Activated T-cell treated with anti-CD3 and anti-CD28 coated beads, Interleukin-2, amount 50 U/mL, for 4 hours (primary cell): Measurements from ENCODE around the gene ARL16. TPM values are rescaled to one million over a fixed set of nuclear protein-coding genes. Genes with fewer than 3 reads are reported as not detected.

Source experiments
- ATAC-seq, 2 donors: fragments of 200-7000 bp; cut with Tn5 transposase; one replicate each; pipeline ENCODE4 v1.10.0; 2021
- DNase-seq: peaks from one replicate; pipeline ENCODE4 v3.0.0-alpha.2; 2020
- H3K27me3 Mint-ChIP-seq: one replicate; pipeline ENCODE4 v1.8.0; 2021; ENCODE audit warnings: low read depth, mixed read lengths
- H3K36me3 Mint-ChIP-seq: one replicate; pipeline ENCODE4 v1.8.0; 2022; ENCODE audit warnings: mixed read lengths; ENCODE audit not compliant: insufficient read depth
- H3K4me1 Mint-ChIP-seq: one replicate; pipeline ENCODE4 v1.8.0; 2021; ENCODE audit warnings: low read depth, mixed read lengths
- H3K4me3 Mint-ChIP-seq: one replicate; pipeline ENCODE4 v1.8.0; 2021; ENCODE audit warnings: mild to moderate bottlenecking, moderate library complexity, mixed read lengths
- H3K9me3 Mint-ChIP-seq: one replicate; pipeline ENCODE4 v1.8.0; 2021; ENCODE audit warnings: mixed read lengths
- total RNA-seq, 3 donors: library from RNA; stranded (reverse); gene quantifications; one replicate each; pipeline ENCODE4 v1.2.1, GENCODE V29; 2021

Gene ARL16
- total RNA-seq, 3 donors from 2014 or later = 27.3 to 38.6 (median 27.9) TPM

DNA sequence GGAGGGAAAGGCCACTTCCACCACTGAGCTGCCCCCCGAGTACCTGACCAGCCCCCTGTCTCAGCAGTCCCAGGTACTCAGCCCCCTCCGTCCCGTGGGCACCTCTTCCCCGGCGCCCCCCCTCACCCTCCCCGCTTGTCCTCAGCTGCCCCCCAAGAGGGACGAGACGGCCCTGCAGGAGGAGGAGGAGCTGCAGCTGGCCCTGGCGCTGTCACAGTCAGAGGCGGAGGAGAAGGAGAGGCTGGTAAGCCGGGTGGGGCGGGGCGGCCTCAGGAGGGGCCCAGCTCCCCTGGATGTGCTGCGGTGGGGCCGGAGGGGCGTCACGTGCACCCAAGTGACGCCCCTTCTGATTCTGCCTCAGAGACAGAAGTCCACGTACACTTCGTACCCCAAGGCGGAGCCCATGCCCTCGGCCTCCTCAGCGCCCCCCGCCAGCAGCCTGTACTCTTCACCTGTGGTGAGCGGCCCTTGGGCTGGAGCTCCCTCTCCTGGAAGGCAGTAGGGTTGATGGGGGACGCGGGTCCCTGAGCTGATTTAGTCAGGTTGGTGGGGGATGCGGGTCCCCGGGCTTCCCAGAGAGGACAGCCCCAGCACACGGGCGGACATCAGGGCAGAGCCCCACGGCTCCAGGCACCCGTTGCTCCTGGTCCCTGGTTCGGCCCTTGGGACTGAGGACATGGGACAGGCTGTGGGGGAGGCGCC, 10.1 kb upstream of the ARL16 start:
- Mint-ChIP-seq H3K9me3 (no peaks in the 10 kb centered on the region), H3K27me3 (no peaks in the 10 kb centered on the region), H3K36me3 (peaks cover 30% of the 10 kb centered on the region), H3K4me3 (no peak overlapping the region), H3K4me1 (peaks cover under 1% of the 10 kb centered on the region)
- DNase-seq (no peak), ATAC-seq (peak in 1 of 2 donors; percentile 16)

DNA sequence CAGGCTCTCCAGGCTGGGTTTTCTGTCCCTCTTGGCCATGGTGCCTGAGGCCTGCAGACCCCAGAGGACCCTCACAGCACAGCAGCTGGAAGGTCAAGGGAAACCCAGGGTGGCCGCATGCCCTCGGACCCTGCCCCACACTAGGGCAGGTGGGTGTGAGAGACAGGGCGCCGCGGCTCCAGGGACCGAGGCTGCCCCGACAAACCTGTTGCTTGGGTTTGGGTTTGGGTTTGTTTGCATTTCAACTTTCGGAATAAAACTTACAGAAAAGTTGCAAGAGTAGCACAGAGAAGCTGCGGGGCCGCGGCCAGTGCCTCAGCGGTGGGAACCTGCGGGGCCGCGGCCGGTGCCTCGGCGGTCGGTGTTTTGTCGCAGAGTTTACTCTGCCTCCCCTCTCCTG, 8.0 kb upstream of the ARL16 start:
- Mint-ChIP-seq H3K9me3 (no peaks in the 10 kb centered on the region), H3K27me3 (no peaks in the 10 kb centered on the region), H3K4me1 (peaks cover 4% of the 10 kb centered on the region), H3K4me3 (no peak overlapping the region), H3K36me3 (peaks cover 31% of the 10 kb centered on the region)
- ATAC-seq (no peak), DNase-seq (no peak)

GRCh38 chr17:81691196-81691595, 7.6 kb upstream of the ARL16 start:
- Mint-ChIP-seq H3K27me3 (no peaks in the 10 kb centered on the region), H3K36me3 (peaks cover 31% of the 10 kb centered on the region), H3K4me1 (peaks cover 6% of the 10 kb centered on the region), H3K9me3 (no peaks in the 10 kb centered on the region), H3K4me3 (no peak overlapping the region)
- DNase-seq (no peak), ATAC-seq (no peak)

- Mint-ChIP-seq H3K36me3 (peaks cover 33% of the 10 kb centered on the region), H3K27me3 (no peaks in the 10 kb centered on the region), H3K4me3 (no peak overlapping the region), H3K4me1 (peaks cover 8% of the 10 kb centered on the region), H3K9me3 (no peaks in the 10 kb centered on the region)
- no peak for DNase-seq
- no peak for ATAC-seq
Observed at GRCh38 chr17:81690549-81690948, 7.0 kb upstream of the ARL16 start.

- peaks cover 37% of the 10 kb centered on the region for H3K36me3 Mint-ChIP-seq
Observed at GRCh38 chr17:81690066-81690465, 6.5 kb upstream of the ARL16 start.

GRCh38 chr17:81688616-81689015, 5.0 kb upstream of the ARL16 start:
- Mint-ChIP-seq H3K36me3 (peaks cover 37% of the 10 kb centered on the region), H3K27me3 (no peaks in the 10 kb centered on the region), H3K9me3 (no peaks in the 10 kb centered on the region), H3K4me3 (no peak overlapping the region), H3K4me1 (peaks cover 22% of the 10 kb centered on the region)
- DNase-seq (no peak), ATAC-seq (no peak)

More at GRCh38 chr17:81690066-81690465, 6.5 kb upstream of the ARL16 start:
- H3K4me3 Mint-ChIP-seq = no peak overlapping the region
- no peaks in the 10 kb centered on the region for H3K9me3 Mint-ChIP-seq
- ATAC-seq (no peak), DNase-seq (no peak)
- peaks cover 13% of the 10 kb centered on the region for H3K4me1 Mint-ChIP-seq
- H3K27me3 Mint-ChIP-seq = no peaks in the 10 kb centered on the region

DNA sequence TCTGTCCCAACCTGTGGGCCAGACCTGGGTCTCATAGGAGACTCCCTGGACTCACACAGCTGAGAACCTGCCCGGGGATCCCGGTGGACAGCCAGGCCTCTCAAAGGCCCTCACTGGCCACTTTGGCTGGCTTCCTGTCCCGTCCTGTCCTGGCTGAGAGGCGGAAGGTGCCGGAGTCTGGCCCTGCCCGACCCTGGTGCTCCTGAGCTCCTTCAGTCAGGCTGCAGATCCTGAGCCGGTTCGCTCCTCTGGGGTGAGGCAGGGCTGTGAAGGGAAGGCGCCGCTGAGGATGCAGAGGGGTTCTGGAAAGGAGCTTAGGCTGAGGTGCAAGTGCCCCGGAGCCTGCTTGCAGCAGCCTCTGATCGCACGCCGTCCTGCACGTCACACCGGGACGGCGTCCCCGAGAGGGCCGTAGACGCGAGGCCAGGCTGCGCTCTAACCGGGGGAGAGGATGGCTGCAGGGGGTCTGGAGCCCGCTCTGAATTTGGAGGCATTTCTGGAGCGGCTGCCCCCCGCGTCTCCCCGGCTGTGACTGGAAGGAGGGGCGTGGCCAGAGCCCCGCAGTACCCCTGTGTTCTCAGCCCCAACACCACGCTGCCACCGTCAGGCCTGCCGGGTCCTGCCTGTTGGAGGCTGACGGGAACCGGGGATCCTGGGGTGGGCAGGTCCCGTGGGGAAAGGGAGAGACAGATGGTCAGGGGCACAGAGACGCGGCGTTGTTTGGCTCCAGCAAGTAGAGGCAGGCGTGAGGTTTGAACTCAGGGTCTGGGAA, 4.4 kb upstream of the ARL16 start:
- ATAC-seq (no peak), DNase-seq (no peak)
- no peaks in the 10 kb centered on the region for H3K9me3 Mint-ChIP-seq
- peaks cover 37% of the 10 kb centered on the region for H3K36me3 Mint-ChIP-seq
- H3K27me3 Mint-ChIP-seq = no peaks in the 10 kb centered on the region
- H3K4me3 Mint-ChIP-seq = no peak overlapping the region
- peaks cover 22% of the 10 kb centered on the region for H3K4me1 Mint-ChIP-seq

GRCh38 chr17:81686614-81687013, 3.0 kb upstream of the ARL16 start:
- Mint-ChIP-seq H3K4me3 (no peak overlapping the region), H3K36me3 (peaks cover 33% of the 10 kb centered on the region), H3K9me3 (no peaks in the 10 kb centered on the region), H3K4me1 (peaks cover 26% of the 10 kb centered on the region), H3K27me3 (no peaks in the 10 kb centered on the region)
- DNase-seq = no peak
- no peak for ATAC-seq

DNA sequence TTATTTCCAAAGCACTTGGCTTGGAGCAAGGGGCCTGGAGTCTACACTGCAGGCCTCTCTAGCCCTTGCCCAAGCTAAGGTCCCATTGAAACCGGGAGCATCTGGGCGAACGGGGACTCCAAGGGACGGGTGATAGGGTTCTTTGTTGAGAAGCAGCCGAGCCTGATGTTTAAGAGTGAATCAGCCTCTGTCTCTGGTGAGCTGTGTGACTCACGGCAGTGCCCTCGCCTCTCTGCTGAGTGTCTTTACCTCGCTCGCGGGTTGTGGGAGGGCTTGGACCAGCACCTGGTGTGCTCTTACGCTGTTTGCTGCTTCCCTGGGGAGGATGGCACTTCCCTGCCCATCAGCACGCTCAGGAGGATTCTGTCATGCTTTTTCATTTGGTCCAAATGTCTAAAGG, 1.5 kb upstream of the ARL16 start:
- Mint-ChIP-seq H3K27me3 (no peaks in the 10 kb centered on the region), H3K4me1 (peaks cover 26% of the 10 kb centered on the region), H3K4me3 (peak overlapping the region; percentile 88), H3K9me3 (no peaks in the 10 kb centered on the region), H3K36me3 (peaks cover 26% of the 10 kb centered on the region)
- peak; percentile 46 to 50 for ATAC-seq
- peak; percentile 49 for DNase-seq

- Mint-ChIP-seq H3K9me3 (no peaks in the 10 kb centered on the region), H3K4me1 (peaks cover 26% of the 10 kb centered on the region), H3K27me3 (no peaks in the 10 kb centered on the region), H3K4me3 (peak overlapping the region; percentile 88), H3K36me3 (peaks cover 22% of the 10 kb centered on the region)
- DNase-seq (no peak), ATAC-seq (peak; percentile 3 to 4)
Observed at GRCh38 chr17:81684442-81684911, 880 bp upstream of the ARL16 start.

- H3K36me3 Mint-ChIP-seq = peaks cover 14% of the 10 kb centered on the region
- no peaks in the 10 kb centered on the region for H3K27me3 Mint-ChIP-seq
- H3K4me3 Mint-ChIP-seq = peak overlapping the region; percentile 94
- peaks cover 25% of the 10 kb centered on the region for H3K4me1 Mint-ChIP-seq
- ATAC-seq = peak; percentile 10 to 11
- DNase-seq = no peak
- no peaks in the 10 kb centered on the region for H3K9me3 Mint-ChIP-seq
Observed at GRCh38 chr17:81683208-81683583, 401 bp downstream of the ARL16 start.

DNA sequence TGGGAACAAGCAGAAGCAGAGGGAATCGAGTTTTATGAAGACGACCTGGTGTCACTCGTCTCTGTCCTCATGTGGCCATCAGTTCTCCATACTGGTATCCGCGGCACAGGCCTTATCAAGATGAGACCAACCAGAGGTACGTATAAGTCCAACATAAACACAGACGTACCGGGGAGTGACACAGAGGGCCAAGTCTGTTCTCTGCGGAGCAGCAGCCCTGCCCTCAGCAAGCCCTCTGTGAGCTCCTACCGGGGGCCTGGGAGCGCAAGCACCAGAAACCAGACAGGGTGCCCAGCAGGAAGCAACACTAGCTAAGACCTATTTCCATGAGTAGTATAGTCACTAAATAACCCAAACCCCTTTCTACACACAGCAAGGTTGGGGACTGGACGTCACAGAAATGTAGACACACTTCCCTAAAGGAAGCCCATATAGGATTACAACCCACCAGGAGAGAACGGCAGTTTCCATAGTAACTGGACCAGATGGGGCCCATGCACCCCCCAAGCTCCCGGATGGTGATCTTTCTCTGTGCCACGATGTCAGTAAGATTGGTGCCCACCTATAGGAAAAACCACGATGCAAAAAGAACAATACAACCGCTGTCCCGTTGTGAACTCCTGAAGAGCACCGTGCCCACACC, 911 bp downstream of the ARL16 start:
- no peaks in the 10 kb centered on the region for H3K27me3 Mint-ChIP-seq
- ATAC-seq (no peak), DNase-seq (no peak)
- peaks cover 25% of the 10 kb centered on the region for H3K4me1 Mint-ChIP-seq
- peaks cover 14% of the 10 kb centered on the region for H3K36me3 Mint-ChIP-seq
- peak overlapping the region; percentile 94 for H3K4me3 Mint-ChIP-seq
- H3K9me3 Mint-ChIP-seq = no peaks in the 10 kb centered on the region

GRCh38 chr17:81681672-81682071, 1.9 kb downstream of the ARL16 start:
- no peaks in the 10 kb centered on the region for H3K9me3 Mint-ChIP-seq
- no peaks in the 10 kb centered on the region for H3K27me3 Mint-ChIP-seq
- peak overlapping the region; percentile 94 for H3K4me3 Mint-ChIP-seq
- H3K4me1 Mint-ChIP-seq = peaks cover 23% of the 10 kb centered on the region
- ATAC-seq (no peak), DNase-seq (no peak)
- peaks cover 7% of the 10 kb centered on the region for H3K36me3 Mint-ChIP-seq

- H3K4me1 Mint-ChIP-seq = peaks cover 21% of the 10 kb centered on the region
- H3K9me3 Mint-ChIP-seq = no peaks in the 10 kb centered on the region
- peaks cover under 1% of the 10 kb centered on the region for H3K36me3 Mint-ChIP-seq
- no peak overlapping the region for H3K4me3 Mint-ChIP-seq
- DNase-seq (no peak), ATAC-seq (no peak)
- no peaks in the 10 kb centered on the region for H3K27me3 Mint-ChIP-seq
Observed at GRCh38 chr17:81680150-81680549, 3.4 kb downstream of the ARL16 start.
